NOMO-1 treated with DMSO at 0.1 percent for 48 hours (cell line): ENCODE data around the gene BCAP29.

ENCODE experiments used
- DNase-seq: peaks from one replicate; lab custom pipeline; 2025; ENCODE audit not compliant: unreplicated experiment; lab: John Stamatoyannopoulos, UW

Gene BCAP29

DNA sequence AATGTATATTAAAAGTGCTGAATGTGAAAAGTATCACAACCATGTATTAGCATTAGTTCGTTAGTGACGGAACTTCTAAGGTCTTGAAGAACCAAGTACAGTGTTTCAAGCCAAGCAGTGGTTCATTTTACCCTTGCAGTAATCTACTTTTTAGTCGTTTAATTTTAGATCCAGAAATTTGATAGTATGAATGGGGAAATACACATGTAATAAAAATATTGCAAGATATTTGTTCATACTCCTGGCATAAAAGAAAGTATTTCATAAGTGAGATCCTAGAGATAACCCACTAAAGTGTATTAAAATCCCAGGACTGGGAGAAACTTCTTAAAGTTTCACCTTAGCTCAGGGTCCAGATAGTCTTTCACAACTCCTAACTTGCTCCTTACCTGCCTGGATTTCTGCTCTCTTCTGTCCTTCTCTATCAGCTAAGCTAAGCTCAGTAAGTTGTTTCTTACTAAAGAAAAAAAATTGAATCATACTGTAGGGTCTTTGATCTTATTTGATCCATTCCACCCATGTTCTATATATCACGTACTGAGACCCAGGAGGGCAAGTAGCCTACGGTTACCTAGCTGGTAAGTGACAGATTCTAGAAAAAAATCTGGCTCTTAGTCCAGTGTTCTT lies 1.5 kb downstream of the BCAP29 start:
- DNase-seq, result no peak

DNA sequence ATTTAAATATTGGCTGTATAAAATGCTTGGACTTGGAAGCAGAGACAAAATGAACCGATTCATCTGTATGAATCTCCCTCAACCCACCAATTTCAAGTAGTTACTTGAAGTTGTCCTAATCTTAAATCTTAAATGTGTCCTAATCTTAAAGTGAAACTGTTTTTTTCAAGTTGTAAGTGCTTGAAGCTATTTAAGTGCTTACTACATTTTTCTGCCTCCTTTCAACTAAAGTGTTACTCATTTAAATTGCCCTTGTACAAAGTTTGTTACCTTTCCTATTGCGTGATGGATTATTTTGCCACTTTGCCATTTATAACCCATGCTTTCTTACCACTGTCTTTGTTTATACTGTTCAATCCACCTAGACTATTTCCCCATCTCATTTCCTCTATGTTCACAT lies 2.8 kb downstream of the BCAP29 start:
- no peak for DNase-seq

DNA sequence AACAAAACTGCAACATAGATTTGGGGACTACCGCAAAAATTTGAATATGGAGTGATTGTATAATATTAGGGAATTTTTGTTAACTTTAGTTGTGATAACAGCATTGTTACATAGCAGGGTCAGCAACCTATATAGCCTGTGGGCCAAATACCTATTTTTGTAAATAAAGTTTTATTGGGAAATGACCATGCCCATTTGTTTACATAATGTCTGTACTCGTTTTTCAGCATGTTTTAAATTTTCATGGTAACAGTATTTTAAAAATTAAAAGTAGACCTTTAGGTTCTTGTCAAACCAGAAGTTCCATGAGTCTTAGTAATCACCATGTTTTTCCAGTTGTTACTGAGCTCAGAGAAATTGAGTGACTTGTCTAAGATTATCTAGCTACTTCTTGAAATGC lies 4.7 kb downstream of the BCAP29 start:
- no peak for DNase-seq

DNA sequence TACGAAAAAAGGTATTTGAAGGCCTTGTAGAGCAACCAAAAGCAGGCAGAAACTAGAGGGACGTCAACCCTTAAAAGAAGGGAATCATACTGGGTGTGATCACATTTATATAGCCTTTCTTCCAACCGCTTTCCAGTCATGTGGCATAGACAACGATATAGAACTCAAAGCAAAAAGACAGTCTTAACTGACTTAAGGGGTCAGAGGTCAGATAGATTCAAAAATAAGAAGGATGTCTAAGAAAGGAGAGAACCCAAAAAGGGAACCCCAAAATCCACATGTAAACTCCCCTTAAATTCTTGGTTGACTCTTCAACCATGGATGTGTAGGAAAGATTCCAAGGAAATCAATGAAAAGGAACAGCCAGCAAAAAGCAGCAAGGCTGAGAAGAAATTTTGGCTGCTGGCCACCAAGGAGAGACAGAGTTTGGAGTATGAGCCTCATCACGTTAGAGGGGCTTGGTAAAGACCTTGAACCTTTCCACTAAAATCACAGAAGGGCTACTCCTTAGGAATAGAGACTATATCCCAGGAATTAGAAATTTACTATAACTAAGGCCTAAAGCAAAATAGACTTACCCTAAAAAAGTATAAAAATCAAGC lies 8.6 kb downstream of the BCAP29 start:
- DNase-seq, result no peak

DNA sequence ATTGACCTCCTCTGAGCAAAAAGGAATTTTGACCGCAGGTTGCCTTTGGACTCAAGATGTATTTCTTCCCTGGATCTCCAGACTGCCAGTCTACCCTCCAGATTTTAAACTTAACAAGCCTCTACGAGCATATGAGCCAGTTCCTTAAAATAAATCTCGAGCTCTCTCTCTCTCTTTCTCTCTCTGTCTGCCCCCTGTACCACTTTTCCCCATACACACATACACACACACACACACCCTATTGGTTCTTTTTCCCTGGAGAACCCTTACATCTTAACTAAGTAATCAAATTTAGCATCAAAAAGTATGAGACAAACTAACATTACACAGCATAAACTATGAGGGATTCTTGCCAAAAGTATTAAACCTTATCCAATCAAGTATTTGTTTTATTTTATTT lies 11.4 kb downstream of the BCAP29 start:
- no peak for DNase-seq

DNA sequence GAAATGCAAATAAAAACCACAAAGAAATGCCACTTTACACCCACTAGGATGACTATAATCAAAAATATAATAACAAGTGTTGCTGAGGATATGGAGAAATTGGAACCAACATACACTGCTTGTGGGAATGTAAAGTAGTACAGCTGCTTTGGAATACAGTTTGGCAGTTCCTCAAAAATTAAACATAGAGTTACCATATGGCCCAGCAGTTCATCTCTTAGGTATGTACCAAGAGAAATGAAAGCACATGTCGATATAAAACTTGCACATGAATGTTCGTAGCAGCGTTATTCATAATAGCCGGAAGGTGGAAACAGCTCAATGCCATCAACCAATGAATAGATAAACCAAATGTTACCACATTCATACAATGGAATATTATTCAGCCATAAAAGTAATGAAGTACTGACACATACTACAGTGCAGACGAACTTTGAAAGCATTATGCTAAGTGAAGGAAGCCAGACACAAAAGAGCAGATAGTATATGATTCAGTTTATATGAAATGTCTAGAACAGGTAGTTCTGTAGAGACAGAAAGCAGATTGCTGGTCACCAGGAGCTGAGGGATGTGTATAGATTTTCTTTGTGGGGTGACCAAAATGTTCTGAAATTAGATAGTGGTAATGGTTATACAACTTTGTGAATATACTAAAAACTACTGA lies 12.4 kb downstream of the BCAP29 start:
- no peak for DNase-seq

- no peak for DNase-seq
These were observed 13.0 kb downstream of the BCAP29 start for GRCh38 chr7:107593025-107593410.

- no peak for DNase-seq
These were observed 15.1 kb downstream of the BCAP29 start for GRCh38 chr7:107594961-107595737.

- DNase-seq, result no peak
These were observed 17.0 kb downstream of the BCAP29 start for GRCh38 chr7:107596881-107597581.

DNA sequence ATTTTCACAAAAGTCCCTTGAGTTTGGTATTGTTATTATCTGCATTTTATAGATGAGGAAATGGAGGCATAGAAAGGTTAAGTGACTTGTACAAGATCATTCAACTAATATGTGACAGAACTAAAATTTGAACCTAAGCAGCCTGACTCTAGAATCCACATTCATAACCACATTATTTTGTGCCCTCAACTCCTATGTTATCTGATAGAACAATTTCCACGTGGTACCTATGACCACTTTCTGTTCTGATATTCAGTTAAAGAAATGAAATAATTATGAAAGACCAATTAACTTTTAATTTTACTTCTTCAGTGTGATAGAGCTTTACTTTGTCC lies 17.5 kb downstream of the BCAP29 start:
- DNase-seq, result no peak

DNA sequence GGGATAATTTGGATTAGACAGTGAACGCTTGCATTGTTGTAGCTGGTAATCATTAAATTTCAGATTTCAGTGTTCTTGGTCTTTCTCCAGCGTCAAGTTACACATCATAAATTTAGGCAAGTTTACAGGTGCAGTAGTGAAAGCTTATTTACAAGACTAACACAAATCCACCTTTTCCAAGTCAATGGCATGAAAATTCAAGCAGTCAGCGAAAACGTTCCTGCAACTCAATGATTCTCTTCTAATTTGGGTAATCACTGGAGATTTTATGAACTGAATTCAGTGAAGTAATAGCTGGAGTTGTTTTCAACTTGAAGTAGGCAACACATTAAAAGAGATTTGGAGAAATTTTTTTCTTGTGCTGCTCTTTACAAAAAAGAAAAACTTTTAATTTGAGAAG lies 17.9 kb downstream of the BCAP29 start:
- no peak for DNase-seq

DNA sequence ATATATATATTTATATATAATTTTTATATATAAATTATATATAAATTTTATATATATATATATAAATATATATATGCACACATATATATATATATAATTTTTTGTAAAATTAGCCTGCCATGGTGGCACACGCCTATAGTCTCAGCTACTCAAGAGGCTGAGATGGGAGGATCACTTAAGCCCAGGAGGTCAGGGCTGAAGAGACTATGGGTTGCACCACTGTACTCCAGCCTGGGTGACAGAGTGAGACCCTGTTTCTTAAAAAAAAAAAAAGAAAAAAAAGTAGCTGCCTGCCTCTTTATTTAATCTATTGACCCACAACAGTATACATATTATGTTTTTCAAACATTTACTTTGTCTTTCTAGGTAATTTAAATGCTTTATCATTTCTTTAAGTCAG lies 19.2 kb downstream of the BCAP29 start:
- no peak for DNase-seq

DNA sequence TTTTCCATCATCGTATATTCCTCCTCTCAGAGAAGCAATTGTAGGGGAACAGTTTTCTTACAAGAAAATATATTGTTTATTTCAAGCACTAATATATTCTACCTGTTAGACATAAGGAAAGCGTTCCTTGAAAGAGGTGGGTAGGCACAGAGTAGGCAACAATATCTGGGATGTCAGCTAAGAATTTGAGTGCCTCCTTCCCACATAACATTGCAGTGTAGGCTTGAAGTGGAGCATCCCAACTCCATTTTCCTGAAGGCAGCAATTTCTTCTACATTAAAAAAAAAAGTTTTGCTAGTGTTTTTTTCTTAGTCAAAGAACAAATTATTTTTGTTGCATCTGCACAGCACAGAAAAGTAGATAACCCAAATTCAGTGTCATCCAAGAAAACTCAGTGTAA lies 20.8 kb downstream of the BCAP29 start:
- no peak for DNase-seq

- DNase-seq, result no peak
These were observed 25.3 kb downstream of the BCAP29 start for GRCh38 chr7:107605218-107605815.

GRCh38 chr7:107606303-107606702 lies 26.3 kb downstream of the BCAP29 start:
- no peak for DNase-seq

DNA sequence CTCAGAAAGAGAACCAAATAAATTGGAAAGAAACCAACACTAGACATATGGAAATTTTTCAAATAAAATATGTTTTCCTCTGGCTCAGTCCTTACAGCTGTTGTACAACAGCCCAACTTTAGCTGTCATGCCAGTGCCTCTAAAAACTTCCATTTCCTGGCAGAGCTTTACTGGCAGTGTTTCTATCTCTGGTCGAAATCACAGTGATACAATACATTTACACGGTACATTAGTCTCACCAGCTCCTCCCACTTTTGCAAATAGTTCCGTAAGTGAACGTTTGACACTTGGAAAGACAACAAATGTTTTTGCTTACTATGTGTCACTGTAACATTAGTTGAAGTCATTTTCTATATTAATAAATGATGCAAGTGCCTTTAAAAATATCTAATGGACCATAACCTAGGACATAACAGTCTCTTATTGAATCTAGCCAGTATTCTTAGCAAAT lies 29.8 kb downstream of the BCAP29 start:
- DNase-seq, result no peak

- DNase-seq, result no peak
These were observed 30.3 kb downstream of the BCAP29 start for GRCh38 chr7:107610323-107610722.

DNA sequence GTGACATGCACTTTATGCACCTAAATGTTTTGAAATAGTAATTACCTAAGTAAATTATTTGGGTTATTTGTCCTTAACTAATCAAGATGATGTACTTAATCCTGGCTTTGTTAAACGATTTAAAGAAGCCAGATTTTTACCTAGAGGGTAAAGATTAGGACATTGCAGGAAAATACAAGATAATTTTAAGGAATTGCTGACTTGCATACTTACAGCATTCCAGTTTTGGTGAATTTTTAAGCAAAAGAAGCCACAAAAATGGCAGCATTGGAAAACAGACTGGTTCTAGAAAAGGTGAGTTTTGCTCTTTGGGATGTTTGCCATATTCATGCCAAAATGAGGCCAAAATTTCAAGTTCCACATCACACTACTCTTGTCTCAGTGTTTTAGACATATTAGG lies 33.4 kb downstream of the BCAP29 start:
- no peak for DNase-seq

GRCh38 chr7:107613948-107614347 lies 33.9 kb downstream of the BCAP29 start:
- DNase-seq, result no peak

DNA sequence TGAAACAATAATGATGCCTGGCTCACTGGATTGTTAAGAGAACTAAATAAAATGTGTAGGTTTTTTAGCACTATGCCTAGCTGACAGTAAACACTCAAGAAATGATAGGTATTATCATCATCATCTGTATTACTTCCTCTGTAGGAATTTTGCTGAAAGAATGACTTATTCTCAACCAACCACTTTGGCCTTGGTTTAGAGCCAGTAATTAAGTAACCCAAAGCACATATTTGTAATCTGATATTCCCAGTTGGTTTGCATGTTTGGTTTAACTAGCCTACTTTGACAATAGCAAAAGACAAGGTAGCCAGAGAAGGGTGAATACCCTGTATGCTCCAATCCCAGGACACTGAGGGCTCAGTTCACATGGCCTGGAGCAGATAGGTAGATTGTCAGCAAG lies 34.4 kb downstream of the BCAP29 start:
- DNase-seq, result no peak
